Suprapubic skin (tissue), 4 donors: Measurements from ENCODE around the gene ETS1. TPM values are rescaled to one million over a fixed set of nuclear protein-coding genes. Genes with fewer than 3 reads are reported as not detected.

Experiments
- DNase-seq, 2 donors: peaks; one replicate each; pipeline ENCODE4 v3.0.0-alpha.2; 2019; ENCODE audit warnings: low spot score in 2 of 2
- H3K27ac ChIP-seq: fragments of 200-600 bp; sonication (generic); one replicate; pipeline ENCODE4 v1.5.1; 2019
- H3K27me3 ChIP-seq: fragments of 200-600 bp; sonication (generic); one replicate; pipeline ENCODE4 v1.5.1; 2019
- H3K36me3 ChIP-seq: fragments of 200-600 bp; sonication (generic); one replicate; pipeline ENCODE4 v1.5.1; 2019
- H3K4me1 ChIP-seq: fragments of 200-600 bp; sonication (generic); one replicate; pipeline ENCODE4 v1.5.1; 2019
- H3K4me3 ChIP-seq: fragments of 200-600 bp; sonication (generic); one replicate; pipeline ENCODE4 v1.5.1; 2019; ENCODE audit warnings: mild to moderate bottlenecking
- H3K9me3 ChIP-seq: fragments of 200-600 bp; sonication (generic); one replicate; pipeline ENCODE4 v1.5.1; 2019
- CTCF ChIP-seq, 2 donors: fragments of 200-600 bp in 1 of 2; fragments of 450-650 bp in 1 of 2; sonication (generic) in 1 of 2; IDR thresholded peaks; one replicate each; pipeline ENCODE4 v1.5.1; 2016 to 2019; ENCODE audit warnings: antibody characterized with exemption in 2 of 2, mild to moderate bottlenecking in 1 of 2, moderate library complexity in 1 of 2
- EP300 ChIP-seq: sonication (generic); formaldehyde crosslinking; IDR thresholded peaks from one replicate; pipeline ENCODE4 v1.6.1; 2017; ENCODE audit warnings: antibody characterized with exemption
- POLR2A ChIP-seq, 2 donors: fragments of 450-650 bp; IDR thresholded peaks; one replicate each; pipeline ENCODE4 v1.6.1; 2017; ENCODE audit warnings: antibody characterized with exemption in 2 of 2, mild to moderate bottlenecking in 2 of 2, moderate library complexity in 2 of 2
- POLR2AphosphoS5 ChIP-seq, 3 donors: sonication (generic); formaldehyde crosslinking; IDR thresholded peaks; one replicate each; pipeline ENCODE4 v1.6.1; 2017; ENCODE audit warnings: antibody characterized with exemption in 3 of 3
- WGBS: methylation state at CpG from one replicate; pipeline ENCODE4 v1.1.5; 2018; 5-methylcytosine and 5-hydroxymethylcytosine counted together
- total RNA-seq, 4 donors: library from RNA; depleted of rRNA; stranded (reverse); fragments of >200 nt; gene quantifications; one replicate each; pipeline ENCODE4 v1.1.0, GENCODE V29; 2016

Gene ETS1
- total RNA-seq, 4 donors from 2014 or later = 21.7 to 42.6 (median 33.7) TPM

DNA sequence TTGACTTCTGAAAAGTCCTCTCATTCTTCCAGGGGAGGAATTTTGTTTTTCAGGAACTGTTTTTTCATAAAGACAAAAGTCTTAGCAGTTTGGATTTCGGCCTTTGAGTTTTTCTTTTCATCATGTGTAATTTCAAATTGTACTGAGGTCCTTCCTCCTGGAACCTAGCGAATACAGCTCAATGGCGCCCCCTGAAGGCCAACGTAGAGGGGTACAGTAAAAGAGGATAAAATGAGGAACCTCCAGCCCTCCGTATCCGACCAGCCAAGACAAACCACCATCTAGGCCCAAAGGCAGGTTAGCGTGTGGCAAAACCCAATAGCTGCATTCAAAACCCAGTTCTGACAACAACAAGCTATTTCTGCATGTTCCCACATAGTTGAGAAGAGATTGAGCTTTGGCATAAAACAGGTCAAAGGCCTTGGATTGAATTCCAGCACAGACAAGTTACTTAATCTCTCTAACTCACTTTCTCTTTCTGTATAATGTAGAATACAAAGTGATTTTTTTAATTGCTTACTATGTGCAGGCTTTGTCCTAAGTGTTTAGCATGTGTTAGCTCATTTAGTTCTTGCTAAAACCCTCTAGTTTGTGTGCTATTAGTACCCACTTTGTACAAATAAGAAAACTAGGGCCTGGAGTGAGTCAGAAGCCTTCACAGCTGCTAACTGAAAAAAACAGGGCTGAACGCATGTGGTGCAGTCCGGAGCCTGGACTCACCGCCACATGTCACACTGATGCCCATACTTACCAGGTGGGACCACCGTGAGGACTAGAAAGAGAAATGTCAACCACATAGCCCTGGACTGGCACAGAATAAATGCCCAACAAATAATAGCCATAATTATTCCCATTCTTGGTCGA is 43.2 kb upstream of the ETS1 start:
- TF ChIP-seq CTCF (IDR thresholded peaks at IDR 0.05) (peak; percentile 78 to 98), POLR2AphosphoS5 (IDR thresholded peaks at IDR 0.05) (no peak), EP300 (no peak), POLR2A (IDR thresholded peaks at IDR 0.05) (no peak)
- peak overlapping the region; percentile 0 for H3K27ac ChIP-seq
- no peaks in the 10 kb centered on the region for H3K27me3 ChIP-seq

DNA sequence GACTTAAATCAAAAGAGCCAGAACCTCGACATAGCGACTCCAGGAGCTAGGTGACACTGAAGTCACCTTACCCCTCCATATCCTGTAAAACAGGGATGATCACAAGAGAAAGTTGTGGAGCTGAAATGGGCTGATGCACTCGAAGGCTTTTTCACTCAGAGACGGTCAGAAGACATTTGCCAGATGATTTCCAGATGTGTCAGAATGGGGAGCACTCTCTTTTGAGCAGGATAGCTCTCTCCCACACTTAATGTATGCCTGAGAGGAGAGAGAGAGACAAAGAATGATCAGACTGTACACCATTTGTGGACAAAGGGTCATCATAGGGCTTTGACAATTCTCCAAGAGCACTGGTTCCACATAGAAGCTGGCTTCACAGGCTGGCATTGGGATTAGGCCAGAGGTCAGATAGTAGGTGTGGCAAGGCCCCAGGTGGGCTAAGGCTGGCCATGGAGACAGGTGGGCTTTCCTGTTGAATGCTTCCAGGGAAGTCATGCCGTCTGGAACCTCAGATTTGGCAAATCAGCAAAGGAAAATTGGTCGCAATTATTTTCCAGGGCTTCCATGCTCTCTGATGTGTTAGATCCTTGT is 42.3 kb upstream of the ETS1 start:
- Histone ChIP-seq H3K27me3 (no peaks in the 10 kb centered on the region), H3K36me3 (no peaks in the 10 kb centered on the region), H3K4me3 (no peak overlapping the region), H3K9me3 (no peaks in the 10 kb centered on the region), H3K27ac (no peak overlapping the region), H3K4me1 (peaks cover 13% of the 10 kb centered on the region)
- DNase-seq = no peak
- TF ChIP-seq POLR2AphosphoS5 (IDR thresholded peaks at IDR 0.05) (no peak), CTCF (IDR thresholded peaks at IDR 0.05) (no peak), POLR2A (IDR thresholded peaks at IDR 0.05) (no peak), EP300 (no peak)
- 68% methylated on average over 6 of the region's 6 CpGs for WGBS

More for the DNA sequence above, 43.2 kb upstream of the ETS1 start:
- no peak overlapping the region for H3K4me3 ChIP-seq
- peak; percentile 91 to 93 for DNase-seq
- 37% methylated on average over 12 of the region's 12 CpGs for WGBS
- H3K36me3 ChIP-seq = no peaks in the 10 kb centered on the region
- H3K9me3 ChIP-seq = no peaks in the 10 kb centered on the region
- H3K4me1 ChIP-seq = peaks cover 13% of the 10 kb centered on the region

GRCh38 chr11:128628686-128629085 is 41.3 kb upstream of the ETS1 start:
- DNase-seq = no peak
- H3K27me3 ChIP-seq = no peaks in the 10 kb centered on the region
- H3K27ac ChIP-seq = no peak overlapping the region
- 95% methylated on average over 7 of the region's 7 CpGs for WGBS
- no peaks in the 10 kb centered on the region for H3K9me3 ChIP-seq
- H3K36me3 ChIP-seq = no peaks in the 10 kb centered on the region
- H3K4me3 ChIP-seq = no peak overlapping the region
- H3K4me1 ChIP-seq = peaks cover 20% of the 10 kb centered on the region
- TF ChIP-seq POLR2A (IDR thresholded peaks at IDR 0.05) (no peak), CTCF (IDR thresholded peaks at IDR 0.05) (no peak), EP300 (no peak), POLR2AphosphoS5 (IDR thresholded peaks at IDR 0.05) (no peak)

- peaks cover 20% of the 10 kb centered on the region for H3K4me1 ChIP-seq
- 84% methylated on average over 5 of the region's 5 CpGs for WGBS
- no peaks in the 10 kb centered on the region for H3K36me3 ChIP-seq
- H3K27me3 ChIP-seq = no peaks in the 10 kb centered on the region
- TF ChIP-seq POLR2A (IDR thresholded peaks at IDR 0.05) = no peak
- no peak for TF ChIP-seq EP300
- TF ChIP-seq POLR2AphosphoS5 (IDR thresholded peaks at IDR 0.05) = no peak
- TF ChIP-seq CTCF (IDR thresholded peaks at IDR 0.05) = no peak
- H3K4me3 ChIP-seq = no peak overlapping the region
- no peaks in the 10 kb centered on the region for H3K9me3 ChIP-seq
- H3K27ac ChIP-seq = no peak overlapping the region
- DNase-seq = no peak
Measured at GRCh38 chr11:128628325-128628673, 40.9 kb upstream of the ETS1 start.

GRCh38 chr11:128627666-128628324 is 40.4 kb upstream of the ETS1 start:
- Histone ChIP-seq H3K27me3 (no peaks in the 10 kb centered on the region), H3K36me3 (no peaks in the 10 kb centered on the region), H3K9me3 (no peaks in the 10 kb centered on the region), H3K27ac (no peak overlapping the region), H3K4me3 (no peak overlapping the region), H3K4me1 (peaks cover 20% of the 10 kb centered on the region)
- DNase-seq = no peak
- no peak for TF ChIP-seq EP300
- no peak for TF ChIP-seq POLR2A (IDR thresholded peaks at IDR 0.05)
- no peak for TF ChIP-seq CTCF (IDR thresholded peaks at IDR 0.05)
- TF ChIP-seq POLR2AphosphoS5 (IDR thresholded peaks at IDR 0.05) = no peak
- 77% methylated on average over 7 of the region's 7 CpGs for WGBS
